GM18499 (cell line): ENCODE measurements around the gene MYH3.

Experiments used
- ATAC-seq: cut with Tn5 transposase; IDR thresholded peaks from one replicate; pipeline ENCODE4 v1.9.1; 2021; ENCODE audit warnings: moderate number of reproducible peaks; ENCODE audit not compliant: insufficient read depth, unreplicated experiment

Gene MYH3

DNA sequence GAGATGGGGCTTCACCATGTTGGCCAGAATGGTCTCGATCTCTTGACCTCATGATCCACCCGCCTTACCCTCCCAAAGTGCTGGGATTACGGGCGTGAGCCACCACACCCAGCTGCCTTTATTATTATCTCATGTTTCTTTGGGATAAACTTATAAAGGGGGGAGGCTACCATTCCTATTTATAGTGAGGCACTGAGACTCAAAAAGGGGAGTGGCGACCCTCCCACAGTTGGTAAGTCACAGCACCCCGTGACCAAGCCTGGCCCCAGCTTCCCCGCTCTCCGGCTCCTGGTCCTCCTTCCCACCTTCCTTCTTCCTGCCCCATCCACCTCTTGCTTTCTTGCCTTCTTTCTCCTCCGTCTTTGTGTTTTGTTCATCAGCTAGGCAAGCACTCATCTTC is 5.2 kb downstream of the MYH3 start:
- no peak for ATAC-seq

GRCh38 chr17:10649602-10650001 is 7.5 kb downstream of the MYH3 start:
- no peak for ATAC-seq

DNA sequence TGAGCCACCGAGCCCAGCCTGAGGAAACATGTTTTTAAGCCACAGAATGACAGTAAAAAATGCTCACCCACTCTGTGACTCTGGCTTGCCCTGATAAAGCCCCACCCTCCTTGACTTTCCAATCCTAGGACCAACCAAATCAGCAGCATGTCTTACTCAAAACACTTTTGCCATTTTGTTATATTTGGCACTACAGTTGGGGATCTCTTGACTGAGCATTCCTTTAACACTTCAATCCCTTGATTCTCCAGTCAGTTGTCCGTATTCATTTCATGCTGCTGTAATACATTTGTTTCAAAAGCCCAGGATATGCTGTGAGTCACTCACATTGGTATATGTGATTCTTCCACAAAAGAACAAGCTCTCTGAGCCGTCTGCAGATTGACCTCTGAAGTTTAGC is 8.2 kb downstream of the MYH3 start:
- no peak for ATAC-seq

DNA sequence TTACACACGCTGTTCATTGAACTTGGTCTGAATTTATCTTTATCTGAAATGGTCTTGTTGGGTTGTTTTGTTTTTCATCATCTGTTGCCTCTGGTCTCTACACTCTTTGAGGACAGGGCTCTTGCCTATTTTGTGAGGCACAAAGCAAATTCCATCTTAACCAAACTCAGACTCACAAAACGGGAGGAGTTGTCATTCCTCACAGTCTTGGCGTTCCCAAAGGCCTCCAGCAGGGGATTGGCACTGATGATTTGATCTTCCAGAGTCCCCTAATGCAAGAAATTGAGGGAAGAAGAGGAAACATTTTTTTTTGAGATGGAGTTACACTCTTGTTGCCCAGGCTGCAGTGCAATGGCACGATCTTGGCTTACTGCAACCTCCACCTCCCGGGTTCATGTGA is 8.7 kb downstream of the MYH3 start:
- ATAC-seq = no peak

- no peak for ATAC-seq
These were observed 10.6 kb downstream of the MYH3 start for GRCh38 chr17:10646392-10646990.

GRCh38 chr17:10640475-10640874 is 16.6 kb downstream of the MYH3 start:
- ATAC-seq = no peak

- ATAC-seq = no peak
These were observed 19.0 kb downstream of the MYH3 start for GRCh38 chr17:10638151-10638550.

GRCh38 chr17:10635290-10635689 is 21.8 kb downstream of the MYH3 start:
- ATAC-seq = no peak

DNA sequence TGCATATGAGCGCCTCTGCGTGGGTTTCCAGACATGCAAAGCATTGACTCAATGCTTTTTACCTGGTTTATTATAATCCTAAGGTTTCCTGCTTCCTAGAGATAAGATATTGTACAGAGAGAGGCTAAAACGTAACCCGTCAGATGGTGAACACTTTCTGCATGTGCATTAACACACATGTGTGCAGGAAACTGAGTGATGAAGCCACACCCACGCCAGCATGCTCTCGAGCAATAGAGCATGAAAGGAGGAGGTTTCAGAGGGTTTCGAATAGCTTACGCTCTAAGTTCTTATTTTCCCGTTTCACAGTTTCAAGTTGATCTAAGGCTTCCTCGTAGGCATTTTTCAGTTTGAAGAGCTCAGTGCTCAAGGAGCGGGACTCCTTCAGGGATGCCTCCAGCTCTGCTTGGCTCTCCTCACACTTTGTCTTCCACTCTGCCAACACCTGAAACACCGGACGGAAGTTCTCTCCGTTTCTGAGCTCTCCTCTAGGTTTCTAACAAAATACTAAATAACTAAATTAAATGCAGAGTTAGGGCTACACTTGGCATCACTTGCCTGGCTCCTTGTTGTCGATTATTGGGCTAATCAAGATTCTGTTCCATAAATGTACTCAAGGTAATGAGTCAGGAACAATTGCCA is 23.2 kb downstream of the MYH3 start:
- peak; percentile 91 for ATAC-seq

- no peak for ATAC-seq
These were observed 25.4 kb downstream of the MYH3 start for GRCh38 chr17:10631701-10632100.

- ATAC-seq = no peak
These were observed 25.9 kb downstream of the MYH3 start for GRCh38 chr17:10631048-10631700.

DNA sequence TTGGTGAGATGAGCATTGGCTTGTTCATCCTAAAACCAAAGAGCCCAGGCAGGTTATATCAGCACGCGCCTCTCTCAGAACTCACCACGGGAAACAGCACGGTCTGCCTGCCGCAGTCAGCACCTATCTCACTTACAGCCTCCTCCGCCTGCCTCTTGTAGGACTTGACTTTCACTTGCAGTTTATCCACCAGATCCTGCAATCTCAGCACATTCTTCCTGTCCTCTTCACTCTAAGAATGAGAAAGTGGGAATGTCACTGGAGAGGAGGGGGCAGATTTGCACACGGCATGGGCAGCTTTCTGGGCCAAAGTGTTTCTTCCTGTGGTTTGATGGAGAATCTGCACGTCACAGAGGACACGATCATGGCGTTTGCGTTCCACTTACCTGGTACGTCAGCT is 27.4 kb downstream of the MYH3 start:
- ATAC-seq = no peak

GRCh38 chr17:10628756-10629155 is 28.4 kb downstream of the MYH3 start:
- ATAC-seq = no peak

- no peak for ATAC-seq
These were observed 30.7 kb downstream of the MYH3 start for GRCh38 chr17:10626390-10626789.

- ATAC-seq = no peak
These were observed 32.1 kb downstream of the MYH3 start for GRCh38 chr17:10624969-10625368.

DNA sequence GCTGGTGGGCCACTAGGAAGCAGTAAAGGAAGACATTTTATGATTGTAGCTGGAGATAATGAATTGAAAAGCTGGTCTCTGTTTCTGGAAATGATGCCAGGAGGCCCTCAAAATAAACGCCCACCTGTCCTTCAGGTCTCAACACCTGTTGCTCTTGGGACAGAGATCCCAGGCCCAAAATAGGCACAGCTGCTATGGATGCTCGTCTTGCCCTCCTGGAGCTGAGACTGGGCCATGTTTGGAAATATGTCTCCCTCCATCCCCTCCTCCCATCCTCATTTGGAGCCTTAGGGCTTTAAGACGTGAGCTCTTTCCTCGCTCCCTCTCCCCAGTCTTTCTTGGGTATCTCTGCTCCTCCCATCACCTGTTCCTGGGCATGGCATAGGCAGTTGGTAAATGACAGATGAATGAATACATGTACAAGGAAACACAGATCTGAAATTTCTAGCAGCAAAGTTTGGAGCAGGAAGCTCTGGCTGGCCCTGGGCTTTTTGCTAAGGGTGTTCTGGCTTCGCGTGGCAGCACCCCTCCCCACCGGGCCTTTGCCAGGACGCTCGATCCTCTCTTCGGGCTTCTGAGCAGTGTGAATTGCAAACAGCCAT is 33.3 kb downstream of the MYH3 start:
- ATAC-seq = no peak

GRCh38 chr17:10622617-10623485 is 34.3 kb downstream of the MYH3 start:
- no peak for ATAC-seq

DNA sequence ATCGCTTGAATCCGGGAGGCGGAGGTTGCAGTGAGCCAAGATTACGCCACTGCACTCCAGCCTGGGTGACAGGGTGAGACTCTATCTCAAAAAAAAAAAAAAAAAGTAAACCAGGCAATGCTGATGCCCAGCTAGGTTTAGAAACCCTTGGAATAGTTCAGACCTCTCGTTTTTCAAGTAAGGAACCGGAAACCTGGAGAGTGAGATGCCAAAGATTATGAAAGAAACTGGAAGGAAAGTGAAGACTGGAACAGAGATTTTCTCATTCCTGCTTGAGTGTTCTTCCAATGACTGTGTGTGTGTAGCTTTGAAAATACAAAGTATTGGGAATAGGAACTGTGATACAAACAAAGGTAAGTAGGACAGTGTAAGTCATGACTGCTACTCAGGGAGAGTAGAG is 35.7 kb downstream of the MYH3 start:
- ATAC-seq = no peak

GRCh38 chr17:10620823-10621222 is 36.3 kb downstream of the MYH3 start:
- no peak for ATAC-seq

DNA sequence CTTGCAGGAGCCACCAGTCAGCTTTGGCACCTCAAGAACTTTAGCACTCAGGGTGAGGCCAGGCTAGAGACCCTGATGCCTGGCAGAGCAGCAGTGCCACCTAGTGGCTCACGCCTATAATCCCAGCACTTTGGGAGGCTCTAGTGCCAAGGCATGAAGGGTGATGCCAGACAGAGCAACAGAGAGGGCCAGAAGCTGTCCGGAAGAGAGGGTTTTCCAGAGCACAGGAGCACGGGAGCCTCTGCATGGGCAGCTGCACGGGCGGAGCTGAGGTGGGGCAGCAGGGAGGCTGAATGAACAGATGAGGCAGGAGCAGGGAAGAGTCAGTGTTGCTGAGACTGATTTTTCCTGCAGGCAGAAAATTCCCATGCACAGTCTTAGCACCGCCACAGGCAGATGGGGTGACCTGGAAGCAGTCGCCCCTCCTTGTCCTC is 38.9 kb downstream of the MYH3 start:
- peak; percentile 55 for ATAC-seq

- ATAC-seq = no peak
These were observed 40.0 kb downstream of the MYH3 start for GRCh38 chr17:10617120-10617505.
